Ascending aorta (tissue), 2 donors: Measurements from ENCODE around the gene ATP6V1G1. TPM values are rescaled to one million over a fixed set of nuclear protein-coding genes. Genes with fewer than 3 reads are reported as not detected.

Experiments
- DNase-seq, 2 donors: peaks; one replicate each; pipeline ENCODE4 v3.0.0-alpha.2; 2019; ENCODE audit warnings: low spot score in 2 of 2
- H3K27ac ChIP-seq, 2 donors: fragments of 200-600 bp; sonication (generic); one replicate each; pipeline ENCODE4 v1.5.1; 2016 to 2017; ENCODE audit warnings: mild to moderate bottlenecking in 1 of 2
- H3K27me3 ChIP-seq: fragments of 200-600 bp; sonication (generic); one replicate; pipeline ENCODE4 v1.5.1; 2017
- H3K36me3 ChIP-seq, 2 donors: fragments of 200-600 bp; sonication (generic); one replicate each; pipeline ENCODE4 v1.5.1; 2016
- H3K4me1 ChIP-seq, 2 donors: fragments of 200-600 bp; sonication (generic); one replicate each; pipeline ENCODE4 v1.5.1; 2016 to 2017; ENCODE audit warnings: mild to moderate bottlenecking in 1 of 2
- H3K4me3 ChIP-seq, 2 donors: fragments of 200-600 bp; sonication (generic); one replicate each; pipeline ENCODE4 v1.5.1; 2016 to 2017; ENCODE audit warnings: mild to moderate bottlenecking in 1 of 2
- H3K9me3 ChIP-seq, 2 donors: fragments of 200-600 bp; sonication (generic); one replicate each; pipeline ENCODE4 v1.5.1; 2016
- intact Hi-C: fragments of 100-400 bp; cut with DNase I; formaldehyde crosslinking; loops from one replicate; pipeline ENCODE4 v1.15.1; 2023
- total RNA-seq: library from RNA; depleted of rRNA; stranded (reverse); fragments of >200 nt; gene quantifications from one replicate; pipeline ENCODE4 v1.1.0, GENCODE V29; 2016
- TF ChIP-seq, protein P1 (sequence below), 3 experiments: fragments of 200-600 bp in 2 of 3; fragments of 450-650 bp in 1 of 3; sonication (generic) in 2 of 3; IDR thresholded peaks; one replicate each; pipeline ENCODE4 v1.5.1; 2016 to 2019; ENCODE audit warnings: antibody characterized with exemption in 3 of 3, mild to moderate bottlenecking in 1 of 3, moderate library complexity in 1 of 3

ATP6V1G1 gene
- total RNA-seq, 1 donor from 2014 or later: 135 TPM

DNA sequence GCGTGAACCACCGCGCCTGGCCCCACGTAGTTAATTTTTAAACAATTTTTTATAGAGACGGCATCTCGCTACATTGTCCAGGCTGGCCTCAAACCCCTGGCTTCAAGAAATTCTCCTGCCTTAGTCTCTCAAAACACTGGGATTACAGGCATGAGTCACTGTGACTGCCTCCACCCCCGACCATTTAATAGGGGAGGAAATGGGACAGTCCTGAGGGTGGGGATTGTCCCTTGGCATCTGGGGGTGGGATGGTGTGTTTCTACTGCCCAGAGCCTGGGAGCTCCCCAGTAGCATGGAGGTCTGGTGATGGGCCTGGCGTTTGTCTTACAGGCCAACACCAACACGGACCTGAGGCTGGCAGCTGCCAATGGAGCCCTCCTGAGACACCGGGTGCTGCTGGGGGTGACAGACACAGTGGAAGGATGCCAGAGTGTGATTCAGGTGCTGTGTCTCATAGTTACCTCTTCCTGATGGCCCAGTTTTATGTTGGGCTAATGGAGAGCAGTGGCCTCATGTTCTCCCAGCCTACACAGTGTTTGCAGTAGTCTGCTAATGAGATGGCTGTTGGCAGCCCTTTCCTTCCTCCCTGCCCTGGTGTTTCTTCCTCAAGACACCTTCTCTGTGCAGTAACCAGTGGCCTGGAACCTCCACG, 46.0 kb downstream of the ATP6V1G1 start:
- TF ChIP-seq, protein P1, sequence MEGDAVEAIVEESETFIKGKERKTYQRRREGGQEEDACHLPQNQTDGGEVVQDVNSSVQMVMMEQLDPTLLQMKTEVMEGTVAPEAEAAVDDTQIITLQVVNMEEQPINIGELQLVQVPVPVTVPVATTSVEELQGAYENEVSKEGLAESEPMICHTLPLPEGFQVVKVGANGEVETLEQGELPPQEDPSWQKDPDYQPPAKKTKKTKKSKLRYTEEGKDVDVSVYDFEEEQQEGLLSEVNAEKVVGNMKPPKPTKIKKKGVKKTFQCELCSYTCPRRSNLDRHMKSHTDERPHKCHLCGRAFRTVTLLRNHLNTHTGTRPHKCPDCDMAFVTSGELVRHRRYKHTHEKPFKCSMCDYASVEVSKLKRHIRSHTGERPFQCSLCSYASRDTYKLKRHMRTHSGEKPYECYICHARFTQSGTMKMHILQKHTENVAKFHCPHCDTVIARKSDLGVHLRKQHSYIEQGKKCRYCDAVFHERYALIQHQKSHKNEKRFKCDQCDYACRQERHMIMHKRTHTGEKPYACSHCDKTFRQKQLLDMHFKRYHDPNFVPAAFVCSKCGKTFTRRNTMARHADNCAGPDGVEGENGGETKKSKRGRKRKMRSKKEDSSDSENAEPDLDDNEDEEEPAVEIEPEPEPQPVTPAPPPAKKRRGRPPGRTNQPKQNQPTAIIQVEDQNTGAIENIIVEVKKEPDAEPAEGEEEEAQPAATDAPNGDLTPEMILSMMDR (IDR thresholded peaks at IDR 0.05): no peak
- intact Hi-C loops: no loop called here
- H3K27me3 ChIP-seq: no peaks in the 10 kb centered on the region
- H3K4me1 ChIP-seq: no peaks in the 10 kb centered on the region
- H3K4me3 ChIP-seq: no peak overlapping the region
- H3K36me3 ChIP-seq: peaks cover 64% of the 10 kb centered on the region in 2 donors
- DNase-seq: no peak
- no peaks in the 10 kb centered on the region for H3K9me3 ChIP-seq
- no peak overlapping the region for H3K27ac ChIP-seq

DNA sequence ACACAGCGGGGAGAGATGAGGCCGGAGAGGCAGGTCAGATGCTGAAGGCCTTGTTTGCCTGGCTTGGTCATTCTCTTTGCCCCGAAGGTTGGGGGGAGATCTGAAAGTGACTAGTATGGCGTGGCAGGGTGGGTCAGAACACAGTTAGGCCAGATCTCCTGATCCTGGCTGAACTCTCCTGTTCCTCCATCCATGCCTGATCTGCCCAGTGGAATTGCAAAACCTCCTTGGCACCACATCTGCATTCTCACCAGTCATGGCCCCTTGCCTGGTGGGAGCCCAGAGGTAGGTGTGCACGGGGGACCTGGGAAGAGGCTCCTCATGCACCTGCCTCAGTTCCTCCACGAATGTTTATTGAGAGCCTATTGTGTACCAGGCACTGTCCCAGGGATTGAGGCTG, 46.8 kb downstream of the ATP6V1G1 start:
- intact Hi-C loops: no loop called here
- DNase-seq: no peak
- Histone ChIP-seq H3K4me3 (no peak overlapping the region), H3K9me3 (no peaks in the 10 kb centered on the region), H3K36me3 (peaks cover 56 to 64% of the 10 kb centered on the region in 2 donors), H3K27ac (no peak overlapping the region), H3K27me3 (no peaks in the 10 kb centered on the region), H3K4me1 (no peaks in the 10 kb centered on the region)
- TF ChIP-seq, protein P1 (IDR thresholded peaks at IDR 0.05): no peak

DNA sequence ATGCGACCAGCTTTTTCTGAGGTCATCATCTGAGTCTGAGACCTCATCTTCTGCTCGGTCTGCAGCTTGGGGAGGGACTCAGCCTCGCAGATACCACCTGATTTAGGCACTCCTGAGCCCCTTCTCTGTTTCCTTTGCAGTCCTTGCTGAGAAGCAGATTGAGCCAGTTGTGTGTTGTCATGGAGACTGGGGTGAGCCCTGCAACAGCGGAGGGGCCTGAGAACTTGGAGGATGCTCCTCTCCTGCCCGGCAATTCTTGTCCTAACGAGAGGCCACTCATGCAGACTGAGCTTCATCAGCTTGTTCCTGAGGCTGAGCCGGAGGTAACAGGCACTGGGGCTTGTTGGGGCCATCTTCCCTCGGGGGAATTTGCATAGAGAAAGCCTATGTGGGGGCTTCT, 50.8 kb downstream of the ATP6V1G1 start:
- no peak overlapping the region for H3K27ac ChIP-seq
- peaks cover 37 to 47% of the 10 kb centered on the region in 2 donors for H3K36me3 ChIP-seq
- no peaks in the 10 kb centered on the region for H3K9me3 ChIP-seq
- TF ChIP-seq, protein P1 (IDR thresholded peaks at IDR 0.05): no peak
- no peak for DNase-seq
- no peaks in the 10 kb centered on the region for H3K4me1 ChIP-seq
- intact Hi-C loops: no loop called here
- H3K4me3 ChIP-seq: no peak overlapping the region
- H3K27me3 ChIP-seq: no peaks in the 10 kb centered on the region

DNA sequence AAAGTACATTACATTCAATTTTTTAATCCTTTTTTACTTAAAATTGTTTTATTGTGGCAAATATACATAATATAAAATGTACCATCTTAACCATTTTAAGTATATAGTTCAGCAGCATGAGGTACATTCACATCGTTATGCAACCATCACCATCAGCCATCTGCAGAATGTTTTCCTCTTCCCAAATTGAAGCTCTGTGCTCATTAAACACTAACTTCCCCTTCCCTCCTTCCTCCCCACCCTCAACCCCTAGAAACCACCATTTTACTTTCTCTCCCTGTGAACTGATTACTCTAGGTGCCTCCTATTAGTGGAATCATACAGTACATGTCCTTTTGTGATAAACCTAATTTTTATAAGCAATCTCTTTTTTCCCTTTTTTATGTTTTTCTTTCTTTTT, 54.4 kb downstream of the ATP6V1G1 start:
- peaks cover 33 to 40% of the 10 kb centered on the region in 2 donors for H3K36me3 ChIP-seq
- no peak for DNase-seq
- no peaks in the 10 kb centered on the region for H3K27me3 ChIP-seq
- no peak overlapping the region for H3K27ac ChIP-seq
- H3K4me3 ChIP-seq: no peak overlapping the region
- intact Hi-C loops: no loop called here
- no peaks in the 10 kb centered on the region for H3K9me3 ChIP-seq
- TF ChIP-seq, protein P1 (IDR thresholded peaks at IDR 0.05): no peak
- no peaks in the 10 kb centered on the region for H3K4me1 ChIP-seq

DNA sequence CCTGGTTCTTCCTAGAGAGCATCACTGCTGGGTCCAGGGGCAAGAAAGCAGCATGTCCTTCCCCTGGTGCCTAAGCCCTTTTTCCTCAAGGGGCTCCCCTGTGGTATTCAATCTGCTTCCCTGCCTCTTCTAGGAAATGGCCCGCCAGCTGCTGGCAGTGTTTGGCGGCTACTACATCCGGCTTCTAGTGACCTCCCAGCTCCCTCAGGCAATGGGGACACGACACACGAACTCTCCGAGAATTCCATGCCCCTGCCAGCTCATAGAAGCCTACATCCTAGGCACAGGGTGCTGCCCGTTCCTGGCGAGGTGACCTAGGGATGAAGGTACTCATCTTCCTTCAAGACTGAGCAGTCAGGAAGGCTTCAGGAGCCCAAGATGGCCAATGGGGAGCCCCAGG, 55.4 kb downstream of the ATP6V1G1 start:
- Histone ChIP-seq H3K9me3 (no peaks in the 10 kb centered on the region), H3K36me3 (peaks cover 31 to 37% of the 10 kb centered on the region in 2 donors), H3K4me3 (no peak overlapping the region), H3K27me3 (no peaks in the 10 kb centered on the region), H3K27ac (no peak overlapping the region), H3K4me1 (no peaks in the 10 kb centered on the region)
- intact Hi-C loops: no loop called here
- TF ChIP-seq, protein P1 (IDR thresholded peaks at IDR 0.05): no peak
- no peak for DNase-seq

DNA sequence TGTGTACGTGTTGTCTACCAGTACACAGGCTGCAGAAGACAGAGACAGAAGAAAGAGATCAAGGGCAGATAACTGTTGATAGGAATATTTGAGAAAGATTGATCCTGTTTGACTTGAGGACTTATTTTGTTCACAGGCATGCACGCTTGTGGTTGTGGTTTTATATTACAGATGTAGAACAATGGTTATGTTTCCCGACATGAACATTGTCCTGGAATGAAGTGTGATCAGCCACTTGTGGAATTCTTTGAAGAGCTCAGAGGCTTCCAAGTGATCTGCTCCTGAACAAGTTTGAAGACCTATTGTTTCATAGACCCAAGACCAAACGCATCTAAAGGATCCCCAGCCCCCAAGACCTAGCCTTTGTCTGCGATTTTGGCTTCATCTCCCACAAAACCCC, 56.3 kb downstream of the ATP6V1G1 start:
- H3K4me1 ChIP-seq: no peaks in the 10 kb centered on the region

More for the DNA sequence above, 56.3 kb downstream of the ATP6V1G1 start:
- TF ChIP-seq, protein P1 (IDR thresholded peaks at IDR 0.05): no peak
- no peak overlapping the region for H3K27ac ChIP-seq
- peaks cover 27 to 28% of the 10 kb centered on the region in 2 donors for H3K36me3 ChIP-seq
- no peak for DNase-seq
- H3K27me3 ChIP-seq: no peaks in the 10 kb centered on the region
- H3K9me3 ChIP-seq: no peaks in the 10 kb centered on the region
- intact Hi-C loops: no loop called here
- no peak overlapping the region for H3K4me3 ChIP-seq
